Measurements from ENCODE around the gene CCT7.
"Not testable (repeated sequence)": the region's sequence is repeated elsewhere in the genome, so short reads cannot be mapped to it uniquely, and the experiment has no call there.

Gene CCT7

GRCh38 chr2:73233932-73234832, at the start of gene CCT7:
Gene CCT7, plus strand, starts transcription at chr2:73234308. Its CDS starts 71 bp downstream, at chr2:73234379.
- H3K27ac Mint-ChIP-seq = peak within 1 kb of the TSS; percentile 93
- no peaks in the 10 kb centered on the region for H3K27me3 Mint-ChIP-seq
- peak within 1 kb of the TSS; percentile 92 for H3K4me3 Mint-ChIP-seq
- peaks cover 48% of the 10 kb centered on the region for H3K4me1 Mint-ChIP-seq
- no peaks in the 10 kb centered on the region for H3K9me3 Mint-ChIP-seq
- CTCF ChIA-PET = interaction anchor here (1.9 to 3.6 kb wide), 2 partner anchors 22 to 56 kb away, joined by 9 to 18 read pairs; no protein-coding TSS in a partner anchor
- peak; percentile 93 for DNase-seq
- H3K36me3 Mint-ChIP-seq = peaks cover 11% of the 10 kb centered on the region

GRCh38 chr2:73185965-73186364, 48.1 kb upstream of the CCT7 start:
- no peaks in the 10 kb centered on the region for H3K36me3 Mint-ChIP-seq
- no peaks in the 10 kb centered on the region for H3K9me3 Mint-ChIP-seq
- peaks cover 59% of the 10 kb centered on the region for H3K27me3 Mint-ChIP-seq
- DNase-seq = no peak
- no peak overlapping the region for H3K4me3 Mint-ChIP-seq
- peaks cover 3% of the 10 kb centered on the region for H3K4me1 Mint-ChIP-seq
- CTCF ChIA-PET = interaction anchor here (2.8 kb wide), 1 partner anchor 9 kb away, joined by 16 read pairs; no protein-coding TSS in a partner anchor
- no peak overlapping the region for H3K27ac Mint-ChIP-seq

- CTCF ChIA-PET = interaction anchor here (1.2 to 2.8 kb wide), 2 partner anchors 10 to 300 kb away, joined by 3 to 16 read pairs; partner anchors contain the start of gene SPR
- Mint-ChIP-seq H3K9me3 (no peaks in the 10 kb centered on the region), H3K36me3 (no peaks in the 10 kb centered on the region), H3K27ac (no peak overlapping the region), H3K27me3 (peaks cover 63% of the 10 kb centered on the region), H3K4me1 (no peaks in the 10 kb centered on the region), H3K4me3 (no peak overlapping the region)
- DNase-seq = no peak
Observed at GRCh38 chr2:73187549-73187948, 46.6 kb upstream of the CCT7 start.

GRCh38 chr2:73197579-73197978, 36.5 kb upstream of the CCT7 start:
- Mint-ChIP-seq H3K9me3 (no peaks in the 10 kb centered on the region), H3K36me3 (no peaks in the 10 kb centered on the region), H3K4me3 (no peak overlapping the region), H3K4me1 (peaks cover 5% of the 10 kb centered on the region), H3K27me3 (peaks cover 67% of the 10 kb centered on the region), H3K27ac (no peak overlapping the region)
- CTCF ChIA-PET = no interaction called here
- no peak for DNase-seq

- not testable (repeated sequence) for H3K4me3 Mint-ChIP-seq, H3K4me1 Mint-ChIP-seq, DNase-seq, H3K36me3 Mint-ChIP-seq, H3K27ac Mint-ChIP-seq, H3K9me3 Mint-ChIP-seq
- CTCF ChIA-PET = interaction anchor here (1.1 kb wide), 1 partner anchor 12 kb away, joined by 6 read pairs; no protein-coding TSS in a partner anchor
- peaks cover 89% of the 10 kb centered on the region for H3K27me3 Mint-ChIP-seq
Observed at GRCh38 chr2:73200281-73200680, 33.8 kb upstream of the CCT7 start.

GRCh38 chr2:73202156-73203054, 31.7 kb upstream of the CCT7 start, which contains the start of gene NOTO:
Gene NOTO, plus strand, starts transcription at chr2:73202574. Its CDS starts 93 bp downstream, at chr2:73202667.
- H3K27ac Mint-ChIP-seq = peak within 1 kb of the TSS; percentile 68
- CTCF ChIA-PET = interaction anchor here (0.9 to 1.5 kb wide), 4 partner anchors 8 to 25 kb away, joined by 4 read pairs; no protein-coding TSS in a partner anchor
- peak within 1 kb of the TSS; percentile 10 for H3K4me3 Mint-ChIP-seq
- peak; percentile 24 for DNase-seq
- peaks cover 93% of the 10 kb centered on the region for H3K27me3 Mint-ChIP-seq
- H3K4me1 Mint-ChIP-seq = peaks cover 7% of the 10 kb centered on the region
- H3K9me3 Mint-ChIP-seq = no peaks in the 10 kb centered on the region
- no peaks in the 10 kb centered on the region for H3K36me3 Mint-ChIP-seq

GRCh38 chr2:73203055-73203681, 30.9 kb upstream of the CCT7 start:
- CTCF ChIA-PET = interaction anchor here (1.1 kb wide), 1 partner anchor 9 kb away, joined by 4 read pairs; no protein-coding TSS in a partner anchor
- H3K4me3 Mint-ChIP-seq = no peak overlapping the region
- H3K9me3 Mint-ChIP-seq = no peaks in the 10 kb centered on the region
- H3K36me3 Mint-ChIP-seq = no peaks in the 10 kb centered on the region
- no peak overlapping the region for H3K27ac Mint-ChIP-seq
- DNase-seq = no peak
- H3K27me3 Mint-ChIP-seq = peaks cover 95% of the 10 kb centered on the region
- peaks cover 7% of the 10 kb centered on the region for H3K4me1 Mint-ChIP-seq

- Mint-ChIP-seq H3K9me3 (no peaks in the 10 kb centered on the region), H3K4me3 (no peak overlapping the region), H3K4me1 (peaks cover 7% of the 10 kb centered on the region), H3K36me3 (no peaks in the 10 kb centered on the region), H3K27me3 (peaks cover 86% of the 10 kb centered on the region), H3K27ac (no peak overlapping the region)
- CTCF ChIA-PET = no interaction called here
- DNase-seq = no peak
Observed at GRCh38 chr2:73205611-73206010, 28.5 kb upstream of the CCT7 start.

GRCh38 chr2:73208258-73208657, 25.9 kb upstream of the CCT7 start:
- Mint-ChIP-seq H3K27me3 (peaks cover 62% of the 10 kb centered on the region), H3K4me1 (peaks cover 10% of the 10 kb centered on the region), H3K27ac (no peak overlapping the region), H3K36me3 (no peaks in the 10 kb centered on the region), H3K4me3 (no peak overlapping the region), H3K9me3 (no peaks in the 10 kb centered on the region)
- CTCF ChIA-PET = interaction anchor here (1.3 to 1.4 kb wide), 2 partner anchors 31 to 316 kb away, joined by 3 to 4 read pairs; no protein-coding TSS in a partner anchor
- no peak for DNase-seq

GRCh38 chr2:73210019-73210418, 24.1 kb upstream of the CCT7 start:
- peaks cover 44% of the 10 kb centered on the region for H3K27me3 Mint-ChIP-seq
- CTCF ChIA-PET = interaction anchor here (0.7 to 4.5 kb wide), 6 partner anchors 8 to 317 kb away, joined by 3 to 26 read pairs (median 4); partner anchors contain the start of gene NOTO
- H3K9me3 Mint-ChIP-seq = no peaks in the 10 kb centered on the region
- H3K4me1 Mint-ChIP-seq = peaks cover 24% of the 10 kb centered on the region
- no peak overlapping the region for H3K4me3 Mint-ChIP-seq
- H3K27ac Mint-ChIP-seq = no peak overlapping the region
- DNase-seq = no peak
- H3K36me3 Mint-ChIP-seq = no peaks in the 10 kb centered on the region

- H3K4me1 Mint-ChIP-seq = peaks cover 30% of the 10 kb centered on the region
- no peaks in the 10 kb centered on the region for H3K36me3 Mint-ChIP-seq
- DNase-seq = no peak
- H3K27ac Mint-ChIP-seq = no peak overlapping the region
- no peak overlapping the region for H3K4me3 Mint-ChIP-seq
- no peaks in the 10 kb centered on the region for H3K9me3 Mint-ChIP-seq
- H3K27me3 Mint-ChIP-seq = peaks cover 37% of the 10 kb centered on the region
- CTCF ChIA-PET = interaction anchor here (0.7 to 4.5 kb wide), 5 partner anchors 9 to 317 kb away, joined by 3 to 26 read pairs (median 4); partner anchors contain the start of gene NOTO
Observed at GRCh38 chr2:73210696-73211095, 23.4 kb upstream of the CCT7 start.

- Mint-ChIP-seq H3K4me1 (peaks cover 32% of the 10 kb centered on the region), H3K4me3 (no peak overlapping the region), H3K27ac (no peak overlapping the region), H3K27me3 (peaks cover 25% of the 10 kb centered on the region), H3K9me3 (no peaks in the 10 kb centered on the region), H3K36me3 (no peaks in the 10 kb centered on the region)
- no peak for DNase-seq
- CTCF ChIA-PET = interaction anchor here (0.6 to 4.5 kb wide), 22 partner anchors 8 to 319 kb away, joined by 3 to 28 read pairs (median 6); partner anchors contain the start of genes CCT7, NOTO and PRADC1
Observed at GRCh38 chr2:73212098-73212447, 22.0 kb upstream of the CCT7 start.

GRCh38 chr2:73212448-73213176, 21.5 kb upstream of the CCT7 start:
- no peak overlapping the region for H3K4me3 Mint-ChIP-seq
- peaks cover 32% of the 10 kb centered on the region for H3K4me1 Mint-ChIP-seq
- CTCF ChIA-PET = interaction anchor here (0.6 to 4.5 kb wide), 23 partner anchors 8 to 319 kb away, joined by 3 to 28 read pairs (median 6); partner anchors contain the start of genes CCT7, NOTO and PRADC1
- H3K27ac Mint-ChIP-seq = no peak overlapping the region
- H3K27me3 Mint-ChIP-seq = peaks cover 20% of the 10 kb centered on the region
- H3K9me3 Mint-ChIP-seq = no peaks in the 10 kb centered on the region
- H3K36me3 Mint-ChIP-seq = no peaks in the 10 kb centered on the region
- peak; percentile 79 for DNase-seq

All from activated naive CD4-positive, alpha-beta T cell treated with anti-CD3 and anti-CD28 coated beads, Interleukin-2, amount 10 ng/mL, durations not matched to agents 7 days and 5 days (primary cell).